ENCODE results near the gene NTM.

Gene NTM

DNA sequence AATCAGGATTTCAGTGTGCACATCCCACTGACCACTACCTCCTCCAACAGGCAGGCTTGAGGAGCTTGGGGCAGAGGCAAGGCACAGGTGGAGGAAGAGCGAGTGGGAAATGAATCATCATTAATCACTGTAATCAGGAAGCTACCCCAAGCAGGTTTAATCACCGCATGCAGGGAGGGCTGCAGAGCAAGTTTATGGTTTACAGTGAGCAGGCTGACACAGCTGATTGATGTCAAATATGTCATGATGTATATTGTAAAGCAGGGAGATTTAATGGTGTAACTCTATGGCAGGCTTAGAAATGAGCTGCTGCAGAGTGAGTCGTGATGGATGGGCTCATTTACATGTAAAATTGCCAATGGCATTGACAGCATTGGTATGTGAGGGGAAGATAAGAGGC is 441.0 kb downstream of the NTM start (continued):
- TF ChIP-seq ZNF266 (tag by site-specific recombination; IDR thresholded peaks at IDR 0.05; ENCODE audit: low read depth) (no peak), ZNF221 (tag by site-specific recombination; IDR thresholded peaks at IDR 0.05; ENCODE audit: borderline replicate concordance) (no peak)
- TF ChIP-seq, protein P1, sequence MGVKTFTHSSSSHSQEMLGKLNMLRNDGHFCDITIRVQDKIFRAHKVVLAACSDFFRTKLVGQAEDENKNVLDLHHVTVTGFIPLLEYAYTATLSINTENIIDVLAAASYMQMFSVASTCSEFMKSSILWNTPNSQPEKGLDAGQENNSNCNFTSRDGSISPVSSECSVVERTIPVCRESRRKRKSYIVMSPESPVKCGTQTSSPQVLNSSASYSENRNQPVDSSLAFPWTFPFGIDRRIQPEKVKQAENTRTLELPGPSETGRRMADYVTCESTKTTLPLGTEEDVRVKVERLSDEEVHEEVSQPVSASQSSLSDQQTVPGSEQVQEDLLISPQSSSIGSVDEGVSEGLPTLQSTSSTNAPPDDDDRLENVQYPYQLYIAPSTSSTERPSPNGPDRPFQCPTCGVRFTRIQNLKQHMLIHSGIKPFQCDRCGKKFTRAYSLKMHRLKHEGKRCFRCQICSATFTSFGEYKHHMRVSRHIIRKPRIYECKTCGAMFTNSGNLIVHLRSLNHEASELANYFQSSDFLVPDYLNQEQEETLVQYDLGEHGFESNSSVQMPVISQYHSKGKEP (tag by site-specific recombination; IDR thresholded peaks at IDR 0.05): no peak

- CTCF ChIA-PET: no interaction called here
- no peak for TF ChIP-seq ZNF223 (tag by site-specific recombination; IDR thresholded peaks at IDR 0.05)
- TF ChIP-seq ZNF302 (tag by site-specific recombination; IDR thresholded peaks at IDR 0.05; ENCODE audit: low read depth): no peak
- H3K4me3 ChIP-seq (ENCODE audit: low read depth, low read length): no peak overlapping the region
- no peaks in the 10 kb centered on the region for H3K36me3 ChIP-seq (ENCODE audit: control insufficient read depth in 2 of 2, insufficient read depth in 1 of 2, low read length in 2 of 2)
- no peaks in the 10 kb centered on the region for H3K9me3 ChIP-seq (ENCODE audit: control insufficient read depth, insufficient read depth, low read depth, low read length)
- POLR2A ChIA-PET: no interaction called here
- H3K4me1 ChIP-seq (ENCODE audit: control insufficient read depth, insufficient read depth, low read length): no peaks in the 10 kb centered on the region
- H3K27ac ChIP-seq (ENCODE audit: extremely low read depth, low read depth, low read length): no peak overlapping the region
These were observed 443.7 kb downstream of the NTM start for GRCh38 chr11:131814108-131814507.

- Histone ChIP-seq H3K4me3 (ENCODE audit: low read depth, low read length) (no peak overlapping the region), H3K36me3 (ENCODE audit: control insufficient read depth in 2 of 2, insufficient read depth in 1 of 2, low read length in 2 of 2) (no peaks in the 10 kb centered on the region), H3K9me3 (ENCODE audit: control insufficient read depth, insufficient read depth, low read depth, low read length) (no peaks in the 10 kb centered on the region), H3K27ac (ENCODE audit: extremely low read depth, low read depth, low read length) (no peak overlapping the region), H3K4me1 (ENCODE audit: control insufficient read depth, insufficient read depth, low read length) (no peaks in the 10 kb centered on the region)
- TF ChIP-seq ZFP69B (tag by site-specific recombination; IDR thresholded peaks at IDR 0.05) (no peak), ZNF677 (tag by site-specific recombination; IDR thresholded peaks at IDR 0.05) (no peak), KLF9 (tag by site-specific recombination; IDR thresholded peaks at IDR 0.05; ENCODE audit: low read depth) (no peak), ZNF660 (tag by site-specific recombination; IDR thresholded peaks at IDR 0.05) (no peak), ZNF416 (tag by site-specific recombination; IDR thresholded peaks at IDR 0.05) (no peak), ZNF548 (tag by site-specific recombination; IDR thresholded peaks at IDR 0.05) (no peak), ZNF670 (tag by site-specific recombination; IDR thresholded peaks at IDR 0.05; ENCODE audit: low read depth) (no peak), TRIM28 (IDR thresholded peaks at IDR 0.05; ENCODE audit: borderline replicate concordance, low read length) (no peak), ZNF404 (tag by site-specific recombination; IDR thresholded peaks at IDR 0.05) (no peak), ZNF16 (tag by site-specific recombination; IDR thresholded peaks at IDR 0.05; ENCODE audit: low read depth) (no peak), ZNF146 (tag by site-specific recombination; IDR thresholded peaks at IDR 0.05) (no peak), ZNF366 (tag by site-specific recombination; conservative IDR thresholded peaks at IDR 0.05) (no peak), YY2 (tag by site-specific recombination; IDR thresholded peaks at IDR 0.05) (no peak), REPIN1 (tag by site-specific recombination; IDR thresholded peaks at IDR 0.05; ENCODE audit: low read depth) (no peak), KLF7 (tag by site-specific recombination; IDR thresholded peaks at IDR 0.05; ENCODE audit: borderline replicate concordance) (no peak), ZNF530 (tag by site-specific recombination; IDR thresholded peaks at IDR 0.05; ENCODE audit: low read depth) (no peak), GFI1B (tag by site-specific recombination; IDR thresholded peaks at IDR 0.05) (no peak), ZNF398 (tag by site-specific recombination; IDR thresholded peaks at IDR 0.05) (no peak)
- TF ChIP-seq, protein P1 (tag by site-specific recombination; IDR thresholded peaks at IDR 0.05): no peak
- POLR2A ChIA-PET: no interaction called here
- CTCF ChIA-PET: interaction anchor here (0.6 kb wide), 1 partner anchor 68 kb away, joined by 3 read pairs; no protein-coding TSS in a partner anchor
These were observed 445.2 kb downstream of the NTM start for GRCh38 chr11:131815590-131815989.

All from HEK293 (cell line).